Effector memory CD8-positive, alpha-beta T cell (primary cell): ENCODE measurements around the gene ETHE1.
"Not testable (repeated sequence)": the region's sequence is repeated elsewhere in the genome, so short reads cannot be mapped to it uniquely, and the experiment has no call there.

ENCODE experiments used
- ATAC-seq: fragments of 150-1000 bp; cut with Tn5 transposase; replicated peaks from 2 replicates; pipeline ENCODE4 v1.10.0; 2021; ENCODE audit warnings: mild to moderate bottlenecking, moderate library complexity
- DNase-seq, 3 experiments: peaks; one replicate each; pipeline ENCODE4 v3.0.0; 2021
- H3K27ac Mint-ChIP-seq, 2 donors: one replicate each; pipeline ENCODE4 v1.8.0; 2022; ENCODE audit warnings: mild to moderate bottlenecking in 2 of 2, mixed read lengths in 2 of 2, moderate library complexity in 2 of 2
- H3K27me3 Mint-ChIP-seq, 2 donors: one replicate each; pipeline ENCODE4 v1.8.0; 2022; ENCODE audit warnings: mixed read lengths in 2 of 2
- H3K36me3 Mint-ChIP-seq: one replicate; pipeline ENCODE4 v1.8.0; 2022; ENCODE audit warnings: mild to moderate bottlenecking, moderate library complexity, mixed read lengths; ENCODE audit not compliant: insufficient read depth
- H3K4me1 Mint-ChIP-seq, 2 donors: one replicate each; pipeline ENCODE4 v1.8.0; 2022; ENCODE audit warnings: low read depth in 2 of 2, mixed read lengths in 2 of 2
- H3K4me3 Mint-ChIP-seq, 2 donors: one replicate each; pipeline ENCODE4 v1.8.0; 2022; ENCODE audit warnings: mild to moderate bottlenecking in 2 of 2, mixed read lengths in 2 of 2, moderate library complexity in 2 of 2
- H3K9me3 Mint-ChIP-seq, 2 donors: one replicate each; pipeline ENCODE4 v1.8.0; 2022; ENCODE audit warnings: mixed read lengths in 2 of 2

Gene ETHE1

DNA sequence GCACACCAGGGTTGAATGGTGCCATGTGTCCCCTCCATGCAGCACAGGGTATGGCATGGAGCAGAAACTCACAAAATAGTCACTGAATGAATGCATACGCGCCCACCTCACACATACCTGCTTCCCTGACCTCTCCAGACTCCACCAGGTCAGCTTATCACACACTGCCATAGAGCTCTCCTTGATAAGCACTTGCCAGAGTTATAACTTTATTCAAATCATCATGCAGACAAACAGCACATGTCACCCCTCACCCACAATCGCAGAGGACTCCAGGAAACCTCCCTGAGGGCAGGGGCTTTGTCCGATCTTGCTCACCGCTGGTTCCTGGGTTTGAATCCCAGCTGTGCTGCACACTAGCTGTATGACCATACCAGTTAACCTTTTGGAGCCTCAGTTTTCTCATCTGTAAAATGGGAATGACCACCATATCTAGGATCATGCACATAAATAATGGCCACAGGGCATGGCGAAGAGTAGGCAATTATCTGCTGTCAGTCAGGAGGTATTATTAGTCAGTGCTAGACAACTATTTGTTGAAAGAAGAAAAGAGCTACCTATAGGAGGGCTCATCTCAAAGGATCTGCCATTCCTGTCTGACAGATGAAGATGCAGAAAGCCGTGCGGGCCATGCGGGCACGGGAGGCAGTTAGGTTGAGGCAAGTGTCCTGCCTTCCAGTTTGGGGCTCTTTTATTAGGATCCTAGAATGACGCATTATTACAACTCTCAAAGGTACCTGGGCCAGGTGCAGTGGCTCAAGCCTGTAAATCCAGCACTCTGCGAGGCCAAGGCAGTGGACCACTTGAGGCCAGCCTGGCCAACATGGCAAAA, 34.4 kb upstream of the ETHE1 start:
- Mint-ChIP-seq H3K4me3 (peak overlapping the region; percentile 62 to 75), H3K4me1 (peaks cover 40 to 51% of the 10 kb centered on the region in 2 donors), H3K36me3 (peaks cover 42% of the 10 kb centered on the region), H3K27me3 (no peaks in the 10 kb centered on the region), H3K27ac (peak overlapping the region; percentile 92 to 98), H3K9me3 (no peaks in the 10 kb centered on the region)
- ATAC-seq = no peak
- DNase-seq = no peak

DNA sequence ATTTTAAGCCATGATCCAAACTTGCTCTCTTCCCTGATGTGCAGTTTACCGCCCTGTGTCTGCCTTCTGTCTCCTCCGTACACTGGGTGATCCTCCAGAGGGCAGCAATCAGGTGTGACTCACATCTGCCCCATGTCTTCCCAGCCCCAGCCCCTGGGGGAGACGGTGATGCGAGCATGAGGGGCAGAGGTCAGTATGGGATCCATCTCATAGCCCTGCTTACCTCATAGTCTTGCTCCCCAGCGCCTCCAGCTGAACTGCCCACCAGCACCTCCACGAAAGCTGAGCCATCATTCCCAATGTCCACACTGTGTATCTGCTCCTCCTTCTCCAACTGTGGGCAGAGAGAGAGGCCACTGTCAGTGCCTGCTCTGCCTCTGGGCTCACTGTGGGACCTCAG, 33.7 kb upstream of the ETHE1 start:
- no peak for ATAC-seq
- Mint-ChIP-seq H3K4me1 (peaks cover 40 to 51% of the 10 kb centered on the region in 2 donors), H3K36me3 (peaks cover 40% of the 10 kb centered on the region), H3K9me3 (no peaks in the 10 kb centered on the region), H3K27me3 (no peaks in the 10 kb centered on the region), H3K27ac (peak overlapping the region; percentile 92 to 98), H3K4me3 (no peak overlapping the region)
- DNase-seq = no peak

DNA sequence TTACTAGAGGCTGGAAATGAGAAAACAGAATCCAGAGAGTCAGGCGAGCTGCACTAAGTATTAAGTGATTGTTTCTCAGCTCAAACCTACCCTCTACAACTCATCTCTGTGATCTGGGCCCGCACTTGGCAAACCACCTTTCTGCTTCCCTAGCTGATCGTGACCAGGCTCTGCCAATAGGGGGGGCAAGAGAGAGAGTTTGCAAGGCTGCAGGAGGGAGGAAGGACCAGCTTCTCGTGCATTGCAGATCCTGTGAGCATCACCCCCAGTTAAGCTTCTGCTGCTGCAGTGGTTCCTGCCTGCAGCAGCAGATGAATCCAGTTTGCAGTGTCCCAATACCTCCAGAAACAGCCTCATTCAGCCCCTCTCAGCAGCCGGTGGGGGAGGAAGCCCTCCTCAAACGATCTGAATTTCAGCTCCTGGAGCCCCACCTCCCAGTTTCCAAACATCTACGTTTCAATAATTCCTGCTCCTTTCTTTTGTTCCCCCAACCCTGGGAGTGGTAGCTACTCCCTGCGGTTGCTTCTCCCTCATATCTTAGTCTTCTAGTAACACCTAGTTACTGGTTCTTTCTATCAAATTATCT, 28.3 kb upstream of the ETHE1 start:
- Mint-ChIP-seq H3K9me3 (no peaks in the 10 kb centered on the region), H3K4me1 (peaks cover 8 to 16% of the 10 kb centered on the region in 2 donors), H3K36me3 (peaks cover 28% of the 10 kb centered on the region), H3K27ac (peak overlapping the region; percentile 73 to 83), H3K27me3 (no peaks in the 10 kb centered on the region), H3K4me3 (no peak overlapping the region)
- peak; percentile 100 for ATAC-seq
- peak; percentile 86 to 90 (median 90) for DNase-seq

DNA sequence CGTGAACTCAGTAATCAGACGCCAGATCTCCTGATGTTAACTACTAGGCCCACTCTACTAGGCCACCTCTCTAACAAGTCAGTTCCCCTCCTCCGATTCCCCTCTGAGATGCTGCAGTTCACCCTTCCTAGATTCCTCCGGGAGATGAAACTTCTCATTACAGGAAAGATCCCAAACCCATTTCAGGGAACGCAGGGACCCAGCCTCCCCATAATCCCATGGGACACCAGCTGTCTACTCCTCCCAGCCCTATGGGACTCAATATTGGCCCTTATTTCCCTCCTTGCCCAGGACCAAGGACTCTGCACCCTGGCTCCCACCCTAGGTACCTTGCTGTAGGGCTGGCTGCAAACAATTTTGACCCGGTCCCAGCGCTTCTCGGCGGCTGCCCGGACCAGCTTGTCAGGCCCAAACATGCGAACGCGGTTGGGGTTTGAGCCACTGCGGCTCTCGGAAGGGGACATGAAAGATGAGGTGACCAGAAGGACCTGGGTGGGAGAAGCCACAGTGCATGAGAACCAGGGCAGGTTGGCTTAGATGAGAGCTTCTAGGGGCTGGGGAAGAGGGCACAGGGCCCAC, 27.4 kb upstream of the ETHE1 start:
- no peak for ATAC-seq
- H3K9me3 Mint-ChIP-seq = no peaks in the 10 kb centered on the region
- peaks cover 33% of the 10 kb centered on the region for H3K36me3 Mint-ChIP-seq

DNA sequence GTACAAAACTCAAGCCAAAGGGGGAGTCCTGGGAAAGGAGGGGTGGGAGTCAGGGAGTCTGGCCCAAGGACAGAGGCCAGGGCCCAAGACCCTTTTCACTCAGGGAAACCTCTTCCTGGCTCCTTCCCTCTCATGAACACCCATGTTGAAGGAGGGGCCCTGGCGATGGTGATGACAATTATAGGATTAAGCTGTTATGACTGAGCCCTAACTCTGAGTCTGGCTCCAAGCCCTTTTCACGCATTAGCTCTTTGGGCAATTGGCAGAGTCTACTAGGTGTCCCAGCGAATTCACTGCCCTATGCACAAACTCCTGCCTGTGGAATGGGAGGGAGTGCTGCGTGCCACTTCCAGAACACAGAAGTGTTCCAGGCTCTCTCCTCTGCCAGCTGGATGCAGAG, 26.7 kb upstream of the ETHE1 start:
- Mint-ChIP-seq H3K36me3 (peaks cover 29% of the 10 kb centered on the region), H3K4me1 (peaks cover 8 to 14% of the 10 kb centered on the region in 2 donors), H3K27ac (peak overlapping the region in 1 of 2 donors; percentile 73), H3K27me3 (no peaks in the 10 kb centered on the region), H3K9me3 (no peaks in the 10 kb centered on the region), H3K4me3 (no peak overlapping the region)
- ATAC-seq = no peak
- DNase-seq = no peak

More for the DNA sequence above, 27.4 kb upstream of the ETHE1 start:
- Mint-ChIP-seq H3K27me3 (no peaks in the 10 kb centered on the region), H3K4me3 (no peak overlapping the region), H3K4me1 (peaks cover 8 to 14% of the 10 kb centered on the region in 2 donors), H3K27ac (peak overlapping the region; percentile 73)
- DNase-seq = no peak

DNA sequence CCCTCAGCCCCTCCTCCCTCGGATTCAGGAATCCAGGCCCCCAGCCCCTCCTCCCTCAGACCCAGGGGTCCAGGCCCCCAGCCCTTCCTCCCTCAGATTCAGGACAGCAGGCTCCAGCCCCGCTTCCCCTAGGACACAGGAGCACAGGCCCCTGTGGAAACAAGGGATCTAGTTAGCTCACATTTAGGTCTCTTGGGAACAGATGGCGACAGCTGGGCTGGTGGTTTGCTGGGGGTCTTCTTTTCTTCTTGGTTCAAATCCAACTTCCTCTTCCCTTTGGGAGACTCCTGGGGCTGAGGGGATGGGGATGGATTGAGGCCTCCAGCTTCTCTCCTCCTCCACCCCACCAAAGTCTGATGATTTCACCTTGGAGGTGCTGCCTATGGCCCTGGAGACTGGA, 25.6 kb upstream of the ETHE1 start:
- peaks cover 29% of the 10 kb centered on the region for H3K36me3 Mint-ChIP-seq
- H3K4me1 Mint-ChIP-seq = peaks cover 8 to 14% of the 10 kb centered on the region in 2 donors
- H3K9me3 Mint-ChIP-seq = no peaks in the 10 kb centered on the region
- peak overlapping the region; percentile 73 to 75 for H3K27ac Mint-ChIP-seq
- H3K4me3 Mint-ChIP-seq = no peak overlapping the region
- DNase-seq (no peak), ATAC-seq (no peak)
- H3K27me3 Mint-ChIP-seq = no peaks in the 10 kb centered on the region

DNA sequence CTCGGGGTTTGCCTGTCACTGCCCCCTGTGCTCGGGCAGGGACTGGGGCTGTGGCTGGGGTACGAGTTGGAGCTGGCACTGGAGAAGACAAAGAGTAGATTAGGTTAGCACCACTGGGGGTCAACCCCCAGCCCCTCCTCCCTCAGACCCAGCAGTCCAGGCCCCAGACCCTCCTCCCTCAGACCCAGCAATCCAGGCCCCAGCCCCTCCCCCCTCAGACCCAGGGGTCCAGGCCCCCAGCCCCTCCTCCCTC, 25.1 kb upstream of the ETHE1 start:
- no peak overlapping the region for H3K4me3 Mint-ChIP-seq
- ATAC-seq = no peak
- DNase-seq = no peak
- H3K27ac Mint-ChIP-seq = peak overlapping the region in 1 of 2 donors; percentile 80
- H3K27me3 Mint-ChIP-seq = no peaks in the 10 kb centered on the region
- peaks cover 8 to 14% of the 10 kb centered on the region in 2 donors for H3K4me1 Mint-ChIP-seq
- H3K36me3 Mint-ChIP-seq = peaks cover 29% of the 10 kb centered on the region
- H3K9me3 Mint-ChIP-seq = no peaks in the 10 kb centered on the region

DNA sequence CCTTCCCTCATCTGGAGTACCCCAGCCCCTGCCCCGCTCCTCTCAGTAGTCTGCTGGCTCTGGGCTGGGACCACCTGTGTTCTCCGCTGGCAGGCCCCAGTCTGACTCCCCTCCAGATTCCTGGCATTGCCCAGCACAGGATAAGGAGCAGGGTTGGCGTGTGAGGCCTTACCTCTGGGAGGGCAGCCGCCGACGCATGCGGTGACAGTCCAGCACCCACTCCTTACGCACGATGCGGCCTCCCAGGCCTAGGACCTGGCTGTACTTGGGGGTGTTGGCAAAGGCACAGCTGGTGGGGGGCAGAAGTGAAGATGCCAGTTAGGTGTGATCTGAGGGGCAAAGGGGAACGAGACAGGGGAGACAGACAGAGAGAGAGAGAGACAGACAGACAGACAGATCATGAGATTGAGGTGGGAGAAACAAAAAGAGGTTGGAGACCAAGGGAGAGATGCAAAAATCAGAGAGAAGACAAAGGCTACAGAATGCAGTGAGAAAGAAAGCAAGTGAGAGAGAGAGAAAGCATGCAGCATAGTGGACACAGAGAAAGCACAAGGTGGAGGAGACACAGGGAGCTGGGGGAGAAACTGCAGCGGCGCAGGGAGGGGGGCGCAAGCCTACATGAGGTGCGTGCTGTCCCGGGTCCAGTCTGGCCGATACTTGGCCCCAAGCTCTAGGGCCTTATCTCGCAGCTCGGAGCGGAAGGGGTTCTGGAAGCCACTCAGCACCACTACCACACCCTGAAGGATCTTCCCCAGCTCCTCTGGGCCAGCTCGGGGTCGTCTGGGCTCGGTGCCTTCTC, 24.6 kb upstream of the ETHE1 start:
- ATAC-seq (no peak), DNase-seq (no peak)
- H3K27me3 Mint-ChIP-seq = no peaks in the 10 kb centered on the region
- no peaks in the 10 kb centered on the region for H3K9me3 Mint-ChIP-seq
- H3K36me3 Mint-ChIP-seq = peaks cover 26% of the 10 kb centered on the region
- peaks cover 8 to 14% of the 10 kb centered on the region in 2 donors for H3K4me1 Mint-ChIP-seq
- peak overlapping the region; percentile 64 to 80 for H3K27ac Mint-ChIP-seq
- H3K4me3 Mint-ChIP-seq = no peak overlapping the region

DNA sequence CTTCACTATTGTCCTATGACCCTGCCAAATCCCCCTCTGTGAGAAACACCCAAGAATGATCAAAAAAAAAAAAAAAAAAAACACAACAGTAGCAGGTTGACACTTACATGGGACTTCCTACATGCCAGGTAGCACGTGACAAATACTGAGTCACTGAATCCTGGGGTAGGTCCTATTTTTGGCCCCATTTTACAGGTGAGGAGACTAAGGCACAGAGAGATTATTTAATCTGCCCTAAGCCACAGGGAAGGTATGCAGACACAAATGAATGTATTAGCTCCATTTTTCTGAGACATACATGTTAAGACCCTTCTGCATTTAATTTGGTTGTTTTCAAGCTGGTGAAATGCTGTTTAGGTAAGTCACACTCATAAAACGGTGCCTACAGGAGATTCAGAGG, 21.7 kb upstream of the ETHE1 start:
- Mint-ChIP-seq H3K36me3 (peaks cover 24% of the 10 kb centered on the region), H3K27ac (no peak overlapping the region), H3K9me3 (no peaks in the 10 kb centered on the region), H3K27me3 (no peaks in the 10 kb centered on the region), H3K4me1 (peaks cover 0 to 8% of the 10 kb centered on the region in 2 donors), H3K4me3 (no peak overlapping the region)
- no peak for DNase-seq
- no peak for ATAC-seq

DNA sequence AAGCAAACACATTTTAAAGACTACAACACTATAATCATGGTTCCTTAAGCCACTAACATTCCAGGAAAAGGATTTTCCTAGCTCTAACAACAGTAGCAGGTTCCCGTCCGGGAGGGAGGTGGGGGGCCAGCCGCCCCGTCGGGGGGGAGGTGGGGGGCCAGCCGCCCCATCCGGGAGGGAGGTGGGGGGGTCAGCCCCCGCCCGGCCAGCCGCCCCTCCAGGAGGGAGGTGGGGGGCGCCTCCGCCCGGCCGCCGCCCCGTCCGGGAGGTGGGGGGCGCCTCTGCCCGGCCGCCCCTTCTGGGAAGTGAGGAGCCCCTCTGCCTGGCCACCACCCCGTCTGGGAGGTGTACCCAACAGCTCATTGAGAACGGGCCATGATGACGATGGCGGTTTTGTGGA, 20.9 kb upstream of the ETHE1 start:
- not testable (repeated sequence) for H3K9me3 Mint-ChIP-seq, H3K27me3 Mint-ChIP-seq, H3K4me3 Mint-ChIP-seq, ATAC-seq, DNase-seq, H3K4me1 Mint-ChIP-seq
- Mint-ChIP-seq H3K27ac (peak overlapping the region in 1 of 2 donors; percentile 74), H3K36me3 (peaks cover 25% of the 10 kb centered on the region)

DNA sequence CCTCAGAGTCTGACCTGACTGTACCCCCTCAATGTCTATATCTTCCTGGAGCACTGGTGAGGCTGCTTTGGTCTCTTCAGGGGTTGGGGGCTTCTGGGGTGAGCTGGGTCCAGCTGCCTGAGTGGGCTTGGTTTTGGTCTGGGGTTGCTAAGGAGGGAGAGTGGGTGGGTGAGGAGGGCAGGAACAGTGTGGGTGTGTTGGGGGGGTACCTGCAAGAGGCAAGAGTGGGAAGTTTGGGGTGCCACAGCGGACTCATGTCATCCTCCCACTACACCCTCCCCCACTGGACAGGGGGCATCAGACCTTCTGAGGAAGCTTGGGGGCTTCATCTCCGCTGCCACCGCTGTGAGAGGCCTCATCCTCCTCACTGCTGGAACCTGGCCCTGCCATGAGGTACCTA, 19.6 kb upstream of the ETHE1 start:
- ATAC-seq (no peak), DNase-seq (no peak)
- Mint-ChIP-seq H3K4me3 (no peak overlapping the region), H3K36me3 (peaks cover 22% of the 10 kb centered on the region), H3K9me3 (no peaks in the 10 kb centered on the region), H3K27me3 (no peaks in the 10 kb centered on the region), H3K4me1 (peaks cover 0 to 5% of the 10 kb centered on the region in 2 donors), H3K27ac (peak overlapping the region; percentile 74 to 87)

DNA sequence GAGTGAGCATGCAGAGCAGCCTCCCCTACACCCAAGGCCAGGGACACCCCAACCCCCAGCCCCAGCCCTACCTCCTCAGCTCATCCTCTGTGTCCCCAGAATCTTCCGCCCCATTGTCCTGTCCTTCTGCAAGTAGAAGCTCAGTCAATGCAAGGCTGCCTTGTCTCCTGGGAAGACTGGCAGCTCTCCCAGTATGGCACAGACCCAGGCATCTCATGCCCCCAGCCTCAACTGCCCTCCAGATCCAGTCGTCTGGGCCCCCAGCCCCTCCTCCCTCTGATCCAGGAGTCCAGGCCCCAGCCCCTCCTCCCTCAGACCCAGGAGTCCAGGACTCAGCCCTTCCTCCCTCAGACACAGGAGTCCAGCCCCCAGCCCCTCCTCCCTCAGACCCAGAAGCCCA, 19.0 kb upstream of the ETHE1 start:
- Mint-ChIP-seq H3K4me1 (peaks cover 0 to 3% of the 10 kb centered on the region in 2 donors), H3K27ac (peak overlapping the region in 1 of 2 donors; percentile 87), H3K9me3 (no peaks in the 10 kb centered on the region), H3K27me3 (no peaks in the 10 kb centered on the region), H3K4me3 (no peak overlapping the region), H3K36me3 (peaks cover 22% of the 10 kb centered on the region)
- ATAC-seq (no peak), DNase-seq (no peak)

DNA sequence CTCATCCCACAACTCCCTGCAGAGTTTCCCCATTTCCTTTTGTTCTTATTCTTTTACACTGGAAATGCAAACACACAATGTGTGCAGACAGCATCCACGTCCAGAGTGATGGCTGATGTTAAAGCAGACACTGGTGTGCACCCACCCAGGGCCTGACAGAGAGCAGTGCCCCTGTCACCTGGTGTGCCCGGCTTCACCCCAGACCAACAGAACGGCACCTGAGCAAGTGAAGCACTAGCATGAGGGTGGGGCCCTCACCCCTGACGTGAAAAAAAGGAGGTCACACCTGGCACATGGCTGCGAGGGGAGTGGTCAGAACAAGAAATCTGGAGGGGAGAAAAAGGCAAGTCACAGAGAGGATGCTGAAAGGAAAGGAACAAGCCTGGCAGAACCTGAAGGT, 18.3 kb upstream of the ETHE1 start:
- peak overlapping the region; percentile 64 to 87 for H3K27ac Mint-ChIP-seq
- no peak for ATAC-seq
- peaks cover 0 to 3% of the 10 kb centered on the region in 2 donors for H3K4me1 Mint-ChIP-seq
- H3K9me3 Mint-ChIP-seq = no peaks in the 10 kb centered on the region
- H3K36me3 Mint-ChIP-seq = peaks cover 16% of the 10 kb centered on the region
- H3K27me3 Mint-ChIP-seq = no peaks in the 10 kb centered on the region
- no peak for DNase-seq
- no peak overlapping the region for H3K4me3 Mint-ChIP-seq
